ENCODE measurements around the gene LEP. TPM values are rescaled to one million over a fixed set of nuclear protein-coding genes. Genes with fewer than 3 reads are reported as not detected.

The LEP gene
- total and polyA plus RNA-seq, 9 of the 15 experiments (the other 6 are each of a cell fraction or from before 2014, with no cell fraction given) = not detected

GRCh38 chr7:128209229-128210035 is 31.6 kb upstream of the LEP start (continued):
- no peak for TF ChIP-seq FOXP4 (CRISPR knock-in tag; IDR thresholded peaks at IDR 0.05; ENCODE audit: borderline replicate concordance)
- TF ChIP-seq ZNF121 (CRISPR knock-in tag; conservative IDR thresholded peaks at IDR 0.05) = no peak
- TF ChIP-seq ETS2 (tag; IDR thresholded peaks at IDR 0.05; ENCODE audit: borderline replicate concordance, poor library complexity, severe bottlenecking) = no peak
- no peak for TF ChIP-seq ZBTB17 (CRISPR knock-in tag; IDR thresholded peaks at IDR 0.05)
- TF ChIP-seq AFF1 (IDR thresholded peaks at IDR 0.05; ENCODE audit: low read depth in 1 of 2, partially characterized antibody in 2 of 2) = peak in 1 of 2 experiments; percentile 61
- TF ChIP-seq ZFP91 (CRISPR knock-in tag; IDR thresholded peaks at IDR 0.05) = no peak
- no peak for TF ChIP-seq ZFP30 (CRISPR knock-in tag; IDR thresholded peaks at IDR 0.05; ENCODE audit: borderline replicate concordance)
- no peak for TF ChIP-seq HDAC8 (tag; IDR thresholded peaks at IDR 0.05)
- no peak for TF ChIP-seq IRF9 (tag; IDR thresholded peaks at IDR 0.05)
- TF ChIP-seq TEAD2 (tag; IDR thresholded peaks at IDR 0.05) = no peak
- TF ChIP-seq CHAMP1 (IDR thresholded peaks at IDR 0.05) = no peak
- no peak for TF ChIP-seq CBFA2T3 (IDR thresholded peaks at IDR 0.05)
